HG02852 (cell line): ENCODE results near the gene CCDC88C.
A peak's percentile ranks its signal among the peaks of the same experiment; 100 is the strongest.

Experiments
- ATAC-seq: cut with Tn5 transposase; IDR thresholded peaks from one replicate; pipeline ENCODE4 v1.9.1; 2021; ENCODE audit warnings: mild to moderate bottlenecking, moderate library complexity; ENCODE audit not compliant: unreplicated experiment

CCDC88C gene

GRCh38 chr14:91365552-91365951, 52.1 kb downstream of the CCDC88C start:
- no peak for ATAC-seq

- no peak for ATAC-seq
Measured at GRCh38 chr14:91364524-91365270, 52.9 kb downstream of the CCDC88C start.

DNA sequence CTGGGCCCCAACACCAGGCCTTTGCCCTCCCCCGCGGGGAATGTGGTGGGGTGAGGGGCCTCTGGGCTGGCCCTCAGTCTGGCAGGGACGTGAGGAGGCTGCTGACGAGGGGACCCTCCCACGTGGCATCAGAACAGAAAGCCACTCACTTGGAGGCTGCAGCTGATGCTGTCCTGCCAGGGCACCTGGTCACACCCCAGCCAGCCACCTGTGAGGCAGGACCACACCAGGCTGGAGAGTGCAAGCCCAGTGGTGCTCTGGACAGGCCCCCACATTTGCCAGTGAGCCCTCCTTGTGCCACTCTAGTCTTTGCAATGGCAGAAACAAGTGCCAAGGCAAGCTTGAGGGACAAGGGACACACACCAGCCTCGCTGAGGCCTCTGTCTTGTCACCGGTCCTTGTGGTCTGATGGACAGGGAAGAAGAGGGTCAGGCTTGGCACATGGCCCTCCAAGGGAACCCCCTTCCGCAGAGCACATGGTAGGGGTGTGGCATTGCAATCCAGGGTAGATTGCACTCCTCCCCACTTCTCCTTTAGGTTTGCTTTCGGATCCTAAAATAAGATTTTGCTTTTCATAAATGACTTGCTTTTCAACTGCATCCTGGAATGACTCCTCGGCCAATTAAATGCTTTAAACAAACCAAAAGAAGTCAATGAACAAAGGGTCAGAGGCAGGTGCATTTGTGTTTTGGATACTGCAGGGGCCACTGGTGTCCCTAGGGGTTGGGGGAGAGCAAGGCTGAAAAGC, 53.7 kb downstream of the CCDC88C start:
- ATAC-seq = peak; percentile 54

DNA sequence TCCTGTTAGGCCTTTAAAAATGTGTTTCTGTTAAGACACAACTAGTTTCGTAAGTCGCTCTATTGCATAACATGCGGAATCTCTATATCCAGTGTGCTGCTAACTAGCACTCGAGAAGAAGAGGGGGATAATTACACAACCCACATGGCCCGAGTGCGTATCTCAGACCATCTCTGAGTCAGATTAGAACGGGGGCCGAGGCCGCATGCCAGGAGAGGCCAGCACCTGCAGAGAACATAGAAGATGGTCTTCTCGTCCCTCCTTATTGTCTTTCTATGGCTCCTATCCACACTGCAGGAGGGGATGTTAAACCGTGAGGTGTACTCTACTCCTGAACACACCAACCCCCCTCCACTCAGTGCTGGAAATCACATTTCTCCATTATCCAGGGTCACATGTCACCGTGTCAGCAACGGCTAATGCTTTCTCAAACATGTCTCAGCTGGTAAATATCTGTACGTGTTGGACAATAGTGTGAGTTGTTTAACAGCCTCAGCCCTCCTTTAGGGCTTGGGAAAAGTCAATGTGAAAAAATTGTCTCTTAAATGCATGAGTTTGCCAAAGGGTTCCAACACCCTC, 56.3 kb downstream of the CCDC88C start:
- ATAC-seq = no peak

- ATAC-seq = no peak
Measured at GRCh38 chr14:91360490-91361232, 57.0 kb downstream of the CCDC88C start.

DNA sequence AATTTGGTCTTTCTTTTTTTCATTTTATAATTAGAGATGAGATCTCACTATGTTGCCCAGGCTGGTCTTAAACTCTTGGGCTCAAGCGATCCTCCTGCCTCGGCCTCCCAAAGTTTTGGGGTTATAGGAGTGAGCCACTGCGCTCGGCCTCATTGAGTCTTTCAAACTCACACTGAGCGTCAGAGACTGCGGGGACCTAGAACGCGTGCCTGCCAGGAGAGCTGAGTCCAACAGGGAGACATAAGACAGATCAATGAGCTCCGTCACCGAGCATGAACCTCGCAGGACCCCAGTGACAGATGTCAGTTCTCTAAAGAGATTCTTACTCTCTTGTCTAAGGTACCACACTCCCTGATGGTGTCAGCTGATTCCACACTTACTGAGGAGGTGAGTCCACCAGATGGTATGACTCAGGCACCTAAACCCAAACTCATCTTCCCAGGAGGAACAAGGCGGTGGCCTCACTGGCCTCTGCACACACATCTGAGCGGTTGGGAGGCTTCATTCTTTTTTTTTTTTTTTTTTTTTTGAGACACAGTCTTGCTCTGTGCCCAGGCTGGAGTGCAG, 58.9 kb downstream of the CCDC88C start:
- no peak for ATAC-seq

DNA sequence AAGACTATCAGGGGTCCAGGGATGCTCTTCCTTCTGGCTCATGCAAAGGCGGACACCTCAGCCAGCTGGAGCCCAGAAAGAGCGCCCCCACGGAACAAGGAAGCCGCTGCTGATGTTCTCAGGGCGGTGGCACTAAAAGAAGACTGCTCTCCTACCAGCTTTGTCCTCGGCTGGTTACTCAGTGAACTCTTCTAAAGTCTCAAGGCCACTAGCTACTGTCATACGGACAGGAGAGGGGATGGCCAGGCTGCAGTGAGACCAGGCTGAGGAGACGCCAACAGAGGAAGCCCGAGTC, 59.6 kb downstream of the CCDC88C start:
- ATAC-seq = no peak

GRCh38 chr14:91357272-91358024, 60.2 kb downstream of the CCDC88C start:
- no peak for ATAC-seq

DNA sequence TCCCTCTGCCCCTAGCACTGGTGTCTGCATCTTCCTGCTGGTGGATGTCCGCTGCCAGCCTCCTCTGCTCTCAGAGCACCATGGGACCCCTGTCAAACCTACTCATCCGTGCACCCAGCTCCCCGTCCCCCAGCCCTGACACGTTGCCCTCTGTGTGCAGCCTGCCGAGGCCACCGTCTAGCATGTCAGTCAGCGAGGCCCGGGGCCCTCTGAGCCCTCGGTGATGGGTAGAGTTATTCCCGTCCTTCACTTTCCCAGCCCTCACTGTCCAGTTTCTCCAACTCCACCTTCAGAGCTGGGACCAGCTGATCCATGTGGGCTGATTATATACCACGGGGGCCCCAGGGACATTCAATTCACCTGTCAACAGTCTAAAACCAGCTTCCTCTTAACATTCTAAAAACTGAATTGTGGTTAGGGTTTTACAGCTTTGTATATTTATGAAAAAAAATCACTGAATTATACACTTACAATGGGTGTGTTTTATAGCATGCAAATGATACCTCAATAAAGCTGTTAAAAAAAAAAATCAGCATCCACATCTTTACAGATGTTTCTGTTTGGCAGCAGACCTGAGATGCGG, 61.3 kb downstream of the CCDC88C start:
- ATAC-seq = no peak

- ATAC-seq = peak; percentile 38
Measured at GRCh38 chr14:91354979-91355685, 62.5 kb downstream of the CCDC88C start.

GRCh38 chr14:91354221-91354916, 63.3 kb downstream of the CCDC88C start:
- no peak for ATAC-seq

- no peak for ATAC-seq
Measured at GRCh38 chr14:91352728-91353692, 64.6 kb downstream of the CCDC88C start.

DNA sequence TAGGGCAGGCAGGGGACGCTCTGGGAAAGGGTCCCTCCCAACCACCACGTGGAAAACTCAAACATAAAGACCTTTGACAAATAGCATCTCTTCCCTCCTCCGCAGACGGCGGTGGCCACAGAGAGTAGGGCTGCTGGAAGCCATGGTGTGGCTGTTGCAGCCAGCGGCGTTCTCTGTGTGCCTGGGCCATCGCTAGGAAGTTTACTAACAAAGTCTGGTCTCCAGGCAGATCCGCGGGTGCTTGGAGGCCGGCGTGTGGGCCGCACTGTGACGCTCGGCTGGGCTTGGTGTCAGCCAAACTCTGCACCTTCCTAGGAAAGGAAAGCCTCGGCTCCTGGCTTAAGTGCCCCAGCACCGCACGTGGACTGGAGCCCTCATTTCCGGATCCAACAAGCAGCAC, 65.6 kb downstream of the CCDC88C start:
- ATAC-seq = no peak

DNA sequence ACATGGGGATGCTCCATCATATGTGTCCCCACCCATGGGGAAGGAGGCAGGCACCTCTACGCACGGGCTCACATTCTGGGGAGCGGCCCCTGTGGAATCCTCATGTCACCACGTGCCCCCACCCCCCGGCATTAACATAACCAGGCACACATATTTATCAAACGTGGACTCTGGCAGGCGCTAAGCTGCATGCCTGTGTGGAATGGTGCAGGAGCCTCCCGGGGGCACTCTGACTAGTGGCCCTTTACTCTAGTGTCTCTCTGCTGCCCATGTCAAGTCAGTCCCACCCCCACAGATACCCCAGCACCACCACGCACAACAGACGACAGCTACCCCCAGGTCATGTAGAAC, 66.1 kb downstream of the CCDC88C start:
- no peak for ATAC-seq

- ATAC-seq = peak; percentile 60
Measured at GRCh38 chr14:91350813-91351511, 66.7 kb downstream of the CCDC88C start.

- no peak for ATAC-seq
Measured at GRCh38 chr14:91350483-91350812, 67.2 kb downstream of the CCDC88C start.

GRCh38 chr14:91349481-91350074, 68.0 kb downstream of the CCDC88C start:
- peak; percentile 66 for ATAC-seq
